ENCODE results near the gene BCDIN3D. TPM values are rescaled to one million over a fixed set of nuclear protein-coding genes. Genes with fewer than 3 reads are reported as not detected.
A peak's percentile ranks its signal among the peaks of the same experiment; 100 is the strongest.

The BCDIN3D gene
- total and polyA plus RNA-seq, 9 of the 15 experiments (the other 6 are each of a cell fraction or from before 2014, with no cell fraction given): 3.7 to 6.9 (median 5.6) TPM

GRCh38 chr12:49804821-49805220 is 38.1 kb downstream of the BCDIN3D start:
- Histone ChIP-seq H3K4me2 (ENCODE audit: insufficient read depth, low read length) (no peak overlapping the region), H3K9me1 (ENCODE audit: control insufficient read depth, insufficient read depth, low read length) (no peaks in the 10 kb centered on the region), H3K79me2 (ENCODE audit: control insufficient read depth, insufficient read depth, low read length) (no peaks in the 10 kb centered on the region), H3K9ac (ENCODE audit: insufficient read depth in 1 of 2, low read depth in 2 of 2, low read length in 2 of 2) (peak overlapping the region in 1 of 2 experiments; percentile 18; a peak in 1 of 4 replicates), H3K27me3 (ENCODE audit: control insufficient read depth in 2 of 2, insufficient read depth in 2 of 2, low read length in 2 of 2) (no peaks in the 10 kb centered on the region), H3K4me1 (replicated peaks in 1 of 2; ENCODE audit: control insufficient read depth in 2 of 2, insufficient read depth in 2 of 2, low read length in 2 of 2) (peaks cover 0 to 17% of the 10 kb centered on the region in 2 experiments; a peak in 2 of 5 replicates), H3K9me3 (replicated peaks; ENCODE audit: control insufficient read depth, insufficient read depth, low read depth, low read length) (no peaks in the 10 kb centered on the region), H3K27ac (ENCODE audit: extremely low read depth, low read depth, low read length) (no peak overlapping the region), H3K4me3 (no peak overlapping the region), H4K20me1 (replicated peaks; ENCODE audit: control insufficient read depth, insufficient read depth, low read length) (peaks cover 5% of the 10 kb centered on the region; the same call in 1 of the 2 replicates), H2AFZ (ENCODE audit: low read depth, low read length) (no peak overlapping the region), H3K36me3 (ENCODE audit: control insufficient read depth, insufficient read depth, low read length) (peaks cover 33% of the 10 kb centered on the region; the same call in 2 of the 3 replicates)
- in situ Hi-C loops (cut with MboI): no loop called here
- ChIA-PET CTCF (ENCODE audit: low intra/inter-chr PET ratio) (no interaction called here), POLR2A (interaction anchor here (0.6 to 1.7 kb wide), 5 partner anchors 13 to 178 kb away, joined by 3 to 5 read pairs (median 3); no protein-coding TSS in a partner anchor)
- BruUV-seq (replicated peaks): no TSS peak
- intact Hi-C loops (cut with micrococcal nuclease): no loop called here
- no peak for DNase-seq (ENCODE audit: extremely low read depth in 1 of 4, low spot score in 3 of 4)
- ATAC-seq: no peak
- no peak for FAIRE-seq
- TF ChIP-seq GTF2A2 (tag; IDR thresholded peaks at IDR 0.05) (no peak), PHF8 (IDR thresholded peaks at IDR 0.05; ENCODE audit: borderline replicate concordance, low read length) (no peak), PTTG1 (tag; IDR thresholded peaks at IDR 0.05; ENCODE audit: low read depth) (no peak), SMARCB1 (IDR thresholded peaks at IDR 0.05; ENCODE audit: insufficient read length, low read depth) (no peak), MIER1 (IDR thresholded peaks at IDR 0.05; ENCODE audit: low read depth) (no peak)
- 77% methylated on average over 9 of the region's 10 CpGs for WGBS (ENCODE audit: insufficient coverage, low coverage, missing lambda C conversion rate)
